GM18499 (cell line): ENCODE measurements around the gene NPTX2.

Source experiments
- ATAC-seq: cut with Tn5 transposase; IDR thresholded peaks from one replicate; pipeline ENCODE4 v1.9.1; 2021; ENCODE audit warnings: moderate number of reproducible peaks; ENCODE audit not compliant: insufficient read depth, unreplicated experiment

The NPTX2 gene

GRCh38 chr7:98651760-98652159, 34.7 kb downstream of the NPTX2 start:
- ATAC-seq, result no peak

DNA sequence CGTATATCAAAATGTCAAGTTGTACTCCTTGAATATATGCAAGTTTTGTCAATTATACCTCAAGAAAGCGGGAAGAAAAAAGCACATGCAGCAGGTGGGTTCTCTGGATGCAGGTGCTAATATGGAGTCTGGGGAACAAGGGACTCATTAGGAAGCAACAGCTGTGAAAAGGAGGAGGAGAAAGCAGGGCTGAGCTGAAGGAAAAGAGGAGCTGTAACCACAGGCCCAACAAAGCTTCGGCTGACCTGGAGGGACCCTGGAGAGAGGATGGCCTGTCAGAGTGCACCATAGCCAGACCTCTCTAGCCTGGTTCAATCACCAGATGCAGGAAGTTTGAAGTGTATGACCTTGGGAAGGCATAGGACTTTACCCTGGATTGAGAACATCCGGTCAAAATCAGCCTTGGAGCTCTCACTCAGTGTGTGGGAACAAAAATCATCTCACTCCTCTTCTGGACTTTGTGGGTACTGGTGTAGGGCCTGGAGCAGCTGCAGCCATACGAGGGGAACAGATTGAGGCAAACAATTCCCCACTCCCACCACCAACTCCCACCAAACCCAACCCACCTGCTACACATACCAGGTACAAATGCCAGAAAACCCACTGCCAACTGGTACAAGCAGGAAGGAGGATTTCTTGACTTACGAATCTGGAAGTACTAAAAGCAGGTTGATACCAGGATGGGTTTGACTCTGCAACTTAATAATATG, 36.7 kb downstream of the NPTX2 start:
- no peak for ATAC-seq

GRCh38 chr7:98654524-98655272, 37.6 kb downstream of the NPTX2 start:
- ATAC-seq, result no peak

DNA sequence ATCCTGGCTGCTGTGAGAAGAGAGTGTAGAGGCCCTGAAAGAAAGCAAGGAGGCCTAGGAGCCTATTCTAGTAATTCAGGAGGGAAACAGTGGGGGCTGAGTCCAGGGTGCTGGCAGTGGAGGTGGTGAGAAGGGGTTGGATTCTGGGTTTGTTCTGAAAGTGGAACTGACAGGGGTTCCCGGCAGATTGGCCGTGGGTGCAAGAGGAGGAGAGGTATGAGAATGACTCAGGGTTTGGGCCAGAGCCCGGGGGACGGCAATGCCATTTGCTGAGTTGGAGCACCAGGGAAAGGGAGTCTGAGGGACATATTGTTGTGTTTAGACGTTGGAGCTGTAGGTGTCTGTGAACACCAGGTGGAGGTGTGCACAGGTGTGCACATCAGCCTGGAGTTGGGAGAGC, 38.5 kb downstream of the NPTX2 start:
- no peak for ATAC-seq

GRCh38 chr7:98656899-98657298, 39.8 kb downstream of the NPTX2 start:
- ATAC-seq, result no peak

DNA sequence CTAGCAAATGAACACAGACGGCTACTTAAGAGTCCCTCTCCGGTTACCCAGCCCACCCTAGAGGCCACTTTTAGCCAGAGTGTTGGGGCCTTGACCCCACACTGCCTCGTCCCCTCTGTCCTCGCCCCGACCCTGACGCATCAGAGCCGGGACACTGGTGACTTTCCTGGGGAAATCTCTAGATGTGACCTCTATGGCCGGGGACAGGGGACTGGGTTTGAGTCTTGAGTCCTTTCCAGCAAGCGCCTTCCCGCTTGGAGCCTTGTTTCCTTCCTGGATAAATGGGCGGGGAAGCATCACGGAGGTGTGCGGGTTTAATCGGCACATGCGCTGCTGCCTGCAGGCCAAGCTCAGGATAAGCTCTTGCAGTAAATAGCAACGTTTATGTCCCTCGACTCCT, 40.7 kb downstream of the NPTX2 start:
- no peak for ATAC-seq

DNA sequence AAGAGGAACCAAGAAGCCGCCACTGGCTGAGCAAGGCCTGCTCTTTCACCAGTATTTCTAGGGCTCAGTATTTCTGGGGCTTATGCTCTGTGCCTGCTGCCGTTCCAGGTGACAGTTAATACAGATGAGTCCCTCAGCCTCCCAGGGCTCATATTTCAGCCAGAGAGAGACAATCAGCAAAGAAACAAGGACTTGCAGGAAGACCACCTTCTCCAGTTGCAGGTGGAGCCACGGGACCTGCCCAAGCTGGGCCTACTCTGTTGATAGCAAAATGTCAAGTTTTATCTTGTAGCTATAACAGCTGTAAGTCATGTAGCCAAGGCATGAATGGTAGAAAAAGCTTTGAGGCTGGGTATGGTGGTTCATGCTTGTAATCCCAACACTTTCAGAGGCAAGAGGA, 42.7 kb downstream of the NPTX2 start:
- ATAC-seq, result no peak

DNA sequence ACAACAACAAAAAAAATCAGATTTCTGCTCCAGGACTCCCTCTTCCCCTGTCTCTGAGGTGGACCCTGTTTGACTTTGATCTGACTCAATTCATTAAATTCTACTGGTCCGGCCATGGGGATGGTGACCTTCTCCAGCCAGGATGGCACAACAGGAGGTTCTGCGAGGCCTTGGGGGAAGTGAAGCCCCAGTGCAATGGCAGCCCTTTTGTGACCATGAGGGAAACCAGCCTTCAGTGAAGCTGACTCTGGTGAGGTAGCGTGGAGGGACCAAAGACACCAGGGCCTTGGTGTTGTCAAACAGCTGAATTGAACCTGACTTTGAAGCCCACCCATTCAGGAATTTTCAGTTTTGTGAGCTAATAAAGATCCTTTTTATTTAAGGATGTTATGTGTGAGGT, 44.5 kb downstream of the NPTX2 start:
- ATAC-seq, result no peak

DNA sequence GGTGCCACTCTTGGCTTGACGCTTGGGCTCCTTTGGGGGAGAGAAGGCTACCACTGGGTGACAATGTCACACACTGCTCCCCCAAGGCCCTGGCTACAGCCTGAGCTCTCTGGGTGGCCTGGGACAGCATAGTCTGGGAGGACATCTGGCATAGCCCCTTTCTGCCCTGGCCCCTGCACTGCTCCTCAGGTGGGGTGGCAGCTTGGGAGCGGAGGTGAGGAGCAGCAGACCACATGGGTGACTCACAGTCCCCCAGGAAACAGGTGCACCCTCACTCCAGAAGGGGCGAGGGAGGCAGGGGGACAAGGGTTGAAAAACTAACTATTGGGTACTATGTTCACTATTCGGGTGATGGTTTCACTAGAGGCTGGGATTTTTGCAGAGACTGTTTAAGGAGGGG, 45.2 kb downstream of the NPTX2 start:
- ATAC-seq, result no peak

GRCh38 chr7:98664882-98665281, 47.8 kb downstream of the NPTX2 start:
- no peak for ATAC-seq

DNA sequence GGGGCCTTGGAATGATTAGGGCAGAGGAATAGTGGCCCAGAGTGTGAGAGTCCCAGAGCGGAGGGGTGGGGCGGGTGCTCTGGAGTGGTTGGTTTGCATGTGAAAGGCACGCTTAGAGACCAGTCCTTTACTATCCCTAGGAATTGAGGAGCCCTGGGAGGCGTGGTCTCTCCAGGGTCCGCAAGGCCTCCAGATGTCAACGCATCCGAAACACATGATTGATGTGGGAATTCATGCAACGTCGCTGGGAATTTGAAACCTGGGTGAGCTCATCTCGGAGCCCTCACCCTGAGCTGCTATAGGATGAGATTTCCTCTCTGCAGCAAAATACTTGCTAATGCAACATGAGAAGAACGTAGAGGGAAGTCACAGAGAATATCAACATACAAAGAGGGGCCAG, 51.2 kb downstream of the NPTX2 start:
- no peak for ATAC-seq

GRCh38 chr7:98669329-98670000, 52.4 kb downstream of the NPTX2 start:
- ATAC-seq, result no peak

DNA sequence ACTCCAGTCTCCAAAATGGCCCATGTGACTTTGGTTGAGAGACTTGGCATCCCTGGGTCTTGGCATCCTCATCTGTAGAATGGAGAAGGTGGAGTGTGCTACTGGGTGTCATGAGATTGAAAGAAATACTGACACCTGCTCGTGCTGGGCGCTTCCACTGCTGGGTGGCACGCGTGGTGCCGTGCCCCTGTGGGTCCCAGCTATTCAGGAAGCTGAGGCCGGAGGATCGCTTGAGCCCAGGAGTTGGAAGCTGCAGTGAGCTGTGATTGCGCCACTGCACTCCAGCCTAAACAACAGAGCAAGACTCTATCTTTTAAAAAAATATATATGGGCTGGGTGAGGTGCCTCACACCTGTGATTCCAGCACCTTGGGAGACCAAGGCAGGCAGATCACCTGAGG, 53.1 kb downstream of the NPTX2 start:
- ATAC-seq, result no peak

GRCh38 chr7:98671733-98672331, 54.7 kb downstream of the NPTX2 start:
- ATAC-seq, result no peak

GRCh38 chr7:98674461-98674860, 57.4 kb downstream of the NPTX2 start:
- ATAC-seq, result no peak

DNA sequence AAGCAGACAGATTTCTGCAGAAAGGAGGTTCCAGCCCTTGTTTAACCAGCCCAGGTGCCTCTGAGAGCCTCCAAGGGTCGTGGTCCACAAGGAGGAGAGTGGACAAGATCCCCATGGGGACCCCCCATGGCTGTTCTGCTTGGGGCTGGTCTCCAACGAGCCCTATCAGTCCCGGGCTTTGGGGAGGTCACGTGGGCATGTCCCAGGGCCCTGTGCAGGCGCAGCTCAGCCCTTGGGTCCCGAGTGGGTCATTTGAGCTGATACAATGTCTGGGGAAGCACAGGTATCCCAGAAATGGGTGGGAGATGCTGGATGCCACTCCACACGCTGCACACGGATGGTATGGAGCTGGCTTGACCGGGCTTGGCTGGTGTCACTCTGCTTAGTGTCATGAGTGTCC, 57.8 kb downstream of the NPTX2 start:
- no peak for ATAC-seq

GRCh38 chr7:98678215-98678614, 61.1 kb downstream of the NPTX2 start:
- ATAC-seq, result no peak
